Spleen (tissue), 7 donors: ENCODE measurements around the gene NT5E.

Experiments
- POLR2A ChIP-seq, 3 donors: fragments of 450-650 bp; IDR thresholded peaks; one replicate each; pipeline ENCODE4 v1.5.1; 2017; ENCODE audit warnings: antibody characterized with exemption in 3 of 3, mild to moderate bottlenecking in 1 of 3
- POLR2AphosphoS5 ChIP-seq, 3 donors: sonication (generic); formaldehyde crosslinking; IDR thresholded peaks; one replicate each; pipeline ENCODE4 v1.5.1; 2017; ENCODE audit warnings: antibody characterized with exemption in 3 of 3
- TF ChIP-seq, protein P1 (sequence below), 11 experiments: fragments of 200-600 bp in 7 of 11; fragments of 450-650 bp in 4 of 11; sonication (generic) in 4 of 11; IDR thresholded peaks in 8 of 11; conservative IDR thresholded peaks in 3 of 11; 1 replicate in 7 of 11; 2 replicates in 4 of 11; pipeline versions ENCODE4 v1.4.0 to v1.8.0; 2016 to 2021; ENCODE audit warnings: antibody characterized with exemption in 11 of 11, inconsistent platforms in 4 of 11, mild to moderate bottlenecking in 1 of 11
- donor health status: DM: no; HTN: no; CAD: no; lungs with moderate emphysema.
- donor health status: DM: no; HTN: no; CAD: no.
- donor health status: DM: no; HTN: no; CAD: no.

GRCh38 chr6:85506441-85507093 lies 56.7 kb downstream of the NT5E start:
- no peak for TF ChIP-seq POLR2AphosphoS5 (IDR thresholded peaks at IDR 0.05)
- TF ChIP-seq POLR2A (IDR thresholded peaks at IDR 0.05), result no peak
- TF ChIP-seq, protein P1, sequence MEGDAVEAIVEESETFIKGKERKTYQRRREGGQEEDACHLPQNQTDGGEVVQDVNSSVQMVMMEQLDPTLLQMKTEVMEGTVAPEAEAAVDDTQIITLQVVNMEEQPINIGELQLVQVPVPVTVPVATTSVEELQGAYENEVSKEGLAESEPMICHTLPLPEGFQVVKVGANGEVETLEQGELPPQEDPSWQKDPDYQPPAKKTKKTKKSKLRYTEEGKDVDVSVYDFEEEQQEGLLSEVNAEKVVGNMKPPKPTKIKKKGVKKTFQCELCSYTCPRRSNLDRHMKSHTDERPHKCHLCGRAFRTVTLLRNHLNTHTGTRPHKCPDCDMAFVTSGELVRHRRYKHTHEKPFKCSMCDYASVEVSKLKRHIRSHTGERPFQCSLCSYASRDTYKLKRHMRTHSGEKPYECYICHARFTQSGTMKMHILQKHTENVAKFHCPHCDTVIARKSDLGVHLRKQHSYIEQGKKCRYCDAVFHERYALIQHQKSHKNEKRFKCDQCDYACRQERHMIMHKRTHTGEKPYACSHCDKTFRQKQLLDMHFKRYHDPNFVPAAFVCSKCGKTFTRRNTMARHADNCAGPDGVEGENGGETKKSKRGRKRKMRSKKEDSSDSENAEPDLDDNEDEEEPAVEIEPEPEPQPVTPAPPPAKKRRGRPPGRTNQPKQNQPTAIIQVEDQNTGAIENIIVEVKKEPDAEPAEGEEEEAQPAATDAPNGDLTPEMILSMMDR (IDR thresholded peaks at IDR 0.05 in 8 of 11, conservative IDR thresholded peaks at IDR 0.05 in 3 of 11), result no peak
